ENCODE data around the gene GIMAP2. TPM values are rescaled to one million over a fixed set of nuclear protein-coding genes. Genes with fewer than 3 reads are reported as not detected.

GIMAP2 gene
- total RNA-seq, 3 donors from 2014 or later = 9.2 to 18.2 (median 10.7) TPM

GRCh38 chr7:150728011-150728410 is 42.5 kb downstream of the GIMAP2 start:
- Histone ChIP-seq H3K4me3 (no peak overlapping the region), H3K27ac (no peak overlapping the region), H3K27me3 (no peaks in the 10 kb centered on the region), H3K36me3 (no peaks in the 10 kb centered on the region), H3K4me1 (no peaks in the 10 kb centered on the region), H3K9me3 (peaks cover 0 to 21% of the 10 kb centered on the region in 2 donors)
- intact Hi-C loops (cut with DNase I; ENCODE audit: low total_unique reads) = no loop called here
- no peak for DNase-seq (ENCODE audit: low spot score in 2 of 2)
- TF ChIP-seq POLR2AphosphoS5 (IDR thresholded peaks at IDR 0.05) (no peak), POLR2A (IDR thresholded peaks at IDR 0.05) (no peak), CTCF (IDR thresholded peaks at IDR 0.05) (no peak)

GRCh38 chr7:150728609-150729008 is 43.1 kb downstream of the GIMAP2 start:
- no peak overlapping the region for H3K4me3 ChIP-seq
- TF ChIP-seq CTCF (IDR thresholded peaks at IDR 0.05) (no peak), POLR2AphosphoS5 (IDR thresholded peaks at IDR 0.05) (no peak), POLR2A (IDR thresholded peaks at IDR 0.05) (no peak)
- DNase-seq (ENCODE audit: low spot score in 2 of 2) = no peak
- no peak overlapping the region for H3K27ac ChIP-seq
- H3K9me3 ChIP-seq = peaks cover 0 to 21% of the 10 kb centered on the region in 2 donors
- intact Hi-C loops (cut with DNase I; ENCODE audit: low total_unique reads) = no loop called here
- H3K36me3 ChIP-seq = no peaks in the 10 kb centered on the region
- no peaks in the 10 kb centered on the region for H3K27me3 ChIP-seq
- H3K4me1 ChIP-seq = no peaks in the 10 kb centered on the region

- H3K36me3 ChIP-seq = no peaks in the 10 kb centered on the region
- intact Hi-C loops (cut with DNase I; ENCODE audit: low total_unique reads) = no loop called here
- H3K4me1 ChIP-seq = no peaks in the 10 kb centered on the region
- H3K9me3 ChIP-seq = peaks cover 0 to 16% of the 10 kb centered on the region in 2 donors
- H3K4me3 ChIP-seq = no peak overlapping the region
- no peak for DNase-seq (ENCODE audit: low spot score in 2 of 2)
- no peak for TF ChIP-seq CTCF (IDR thresholded peaks at IDR 0.05)
- TF ChIP-seq POLR2A (IDR thresholded peaks at IDR 0.05) = no peak
- TF ChIP-seq POLR2AphosphoS5 (IDR thresholded peaks at IDR 0.05) = no peak
- H3K27ac ChIP-seq = no peak overlapping the region
- no peaks in the 10 kb centered on the region for H3K27me3 ChIP-seq
Observed at GRCh38 chr7:150731916-150732315, 46.4 kb downstream of the GIMAP2 start.

GRCh38 chr7:150732786-150733481 is 47.4 kb downstream of the GIMAP2 start:
- no peak overlapping the region for H3K27ac ChIP-seq
- H3K4me3 ChIP-seq = no peak overlapping the region
- no peak for DNase-seq (ENCODE audit: low spot score in 2 of 2)
- intact Hi-C loops (cut with DNase I; ENCODE audit: low total_unique reads) = no loop called here
- H3K9me3 ChIP-seq = peaks cover 0 to 11% of the 10 kb centered on the region in 2 donors
- TF ChIP-seq CTCF (IDR thresholded peaks at IDR 0.05) = no peak
- no peak for TF ChIP-seq POLR2AphosphoS5 (IDR thresholded peaks at IDR 0.05)
- no peak for TF ChIP-seq POLR2A (IDR thresholded peaks at IDR 0.05)
- H3K4me1 ChIP-seq = no peaks in the 10 kb centered on the region
- no peaks in the 10 kb centered on the region for H3K27me3 ChIP-seq
- H3K36me3 ChIP-seq = no peaks in the 10 kb centered on the region

GRCh38 chr7:150733482-150734095 is 48.1 kb downstream of the GIMAP2 start:
- DNase-seq (ENCODE audit: low spot score in 2 of 2) = no peak
- peaks cover 0 to 5% of the 10 kb centered on the region in 2 donors for H3K9me3 ChIP-seq
- H3K4me3 ChIP-seq = no peak overlapping the region
- no peaks in the 10 kb centered on the region for H3K4me1 ChIP-seq
- H3K27ac ChIP-seq = no peak overlapping the region
- H3K27me3 ChIP-seq = no peaks in the 10 kb centered on the region
- TF ChIP-seq CTCF (IDR thresholded peaks at IDR 0.05) = no peak
- TF ChIP-seq POLR2AphosphoS5 (IDR thresholded peaks at IDR 0.05) = no peak
- H3K36me3 ChIP-seq = no peaks in the 10 kb centered on the region
- intact Hi-C loops (cut with DNase I; ENCODE audit: low total_unique reads) = no loop called here
